Hepatocyte (in vitro differentiated cells): Measurements from ENCODE around the gene MAP2K2. TPM values are rescaled to one million over a fixed set of nuclear protein-coding genes. Genes with fewer than 3 reads are reported as not detected.
"Not testable (repeated sequence)": the region's sequence is repeated elsewhere in the genome, so short reads cannot be mapped to it uniquely, and the experiment has no call there.

ENCODE experiments used
- DNase-seq: peaks from one replicate; pipeline ENCODE4 v3.0.0-alpha.2; 2016; ENCODE audit warnings: low spot score
- H2AFZ ChIP-seq: fragments of 200-600 bp; sonication (generic); 2 replicates; pipeline ENCODE4 v1.6.0; 2016; ENCODE audit warnings: antibody characterized with exemption, mild to moderate bottlenecking
- H3K27ac ChIP-seq: fragments of 200-600 bp; sonication (generic); 2 replicates; pipeline ENCODE4 v1.5.1; 2016; ENCODE audit warnings: mild to moderate bottlenecking
- H3K27me3 ChIP-seq: fragments of 200-600 bp; sonication (generic); 2 replicates; pipeline ENCODE4 v1.6.1; 2016
- H3K36me3 ChIP-seq: fragments of 200-600 bp; sonication (generic); replicated peaks from 2 replicates; pipeline ENCODE4 v1.5.1; 2016; ENCODE audit warnings: low read depth; ENCODE audit not compliant: insufficient read depth
- H3K4me1 ChIP-seq: fragments of 200-600 bp; sonication (generic); 2 replicates; pipeline ENCODE4 v1.5.1; 2016; ENCODE audit warnings: mild to moderate bottlenecking, moderate library complexity; ENCODE audit not compliant: insufficient read depth
- H3K4me2 ChIP-seq: fragments of 200-600 bp; sonication (generic); 2 replicates; pipeline ENCODE4 v1.6.0; 2016
- H3K4me3 ChIP-seq: fragments of 200-600 bp; sonication (generic); 2 replicates; pipeline ENCODE4 v1.5.1; 2016; ENCODE audit warnings: mild to moderate bottlenecking
- H3K79me2 ChIP-seq: fragments of 200-600 bp; sonication (generic); 2 replicates; pipeline ENCODE4 v1.6.0; 2017; ENCODE audit warnings: mild to moderate bottlenecking
- H3K9me2 ChIP-seq: fragments of 200-600 bp; sonication (generic); replicated peaks from 2 replicates; pipeline ENCODE4 v1.6.0; 2017; ENCODE audit warnings: mild to moderate bottlenecking; ENCODE audit not compliant: insufficient read depth
- H3K9me3 ChIP-seq: fragments of 200-600 bp; sonication (generic); 2 replicates; pipeline ENCODE4 v1.5.1; 2016; ENCODE audit warnings: low read depth, mild to moderate bottlenecking
- H4K20me1 ChIP-seq: fragments of 200-600 bp; sonication (generic); 2 replicates; pipeline ENCODE4 v1.6.0; 2016; ENCODE audit warnings: mild to moderate bottlenecking; ENCODE audit not compliant: insufficient read depth, poor library complexity, severe bottlenecking
- CTCF ChIP-seq: fragments of 200-600 bp; sonication (generic); IDR thresholded peaks from 2 replicates; pipeline ENCODE4 v1.5.1; 2016; ENCODE audit warnings: antibody characterized with exemption, mild to moderate bottlenecking; ENCODE audit not compliant: poor library complexity
- EZH2 ChIP-seq: fragments of 200-600 bp; sonication (generic); IDR thresholded peaks from 2 replicates; pipeline ENCODE4 v1.6.1; 2016; ENCODE audit warnings: antibody characterized with exemption, mild to moderate bottlenecking, borderline replicate concordance
- EZH2phosphoT487 ChIP-seq: fragments of 200-600 bp; sonication (generic); IDR thresholded peaks from one replicate; pipeline ENCODE4 v1.6.1; 2018; ENCODE audit warnings: antibody characterized with exemption, mild to moderate bottlenecking, low read depth, moderate library complexity; ENCODE audit not compliant: unreplicated experiment, severe bottlenecking
- WGBS: methylation state at CpG from one replicate; pipeline ENCODE4 v1.1.6; 2016; ENCODE audit warnings: low lambda C conversion rate; ENCODE audit errors: missing lambda C conversion rate; 5-methylcytosine and 5-hydroxymethylcytosine counted together
- polyA plus RNA-seq: library from polyadenylated mRNA; unstranded; fragments of >200 nt; fragmentation: Nextera tagmentation; extraction: Ambion mirVana; gene quantifications from 2 replicates; pipeline ENCODE4 v1.2.1, GENCODE V29; 2016
- total RNA-seq: library from RNA; depleted of rRNA; stranded (reverse); fragments of >200 nt; gene quantifications from 2 replicates; pipeline ENCODE4 v1.2.3, GENCODE V29; 2014

The MAP2K2 gene
- total and polyA plus RNA-seq, 2 experiments from 2014 or later, result 135 to 188 TPM

GRCh38 chr19:4134351-4134750 is 10.4 kb upstream of the MAP2K2 start:
- Histone ChIP-seq H4K20me1 (no peaks in the 10 kb centered on the region), H3K79me2 (no peaks in the 10 kb centered on the region), H3K9me3 (no peaks in the 10 kb centered on the region), H3K27me3 (no peaks in the 10 kb centered on the region), H3K27ac (no peak overlapping the region), H3K36me3 (no peaks in the 10 kb centered on the region), H3K4me2 (no peak overlapping the region), H3K4me1 (no peaks in the 10 kb centered on the region), H3K9me2 (no peaks in the 10 kb centered on the region), H3K4me3 (no peak overlapping the region), H2AFZ (no peak overlapping the region)
- 72% methylated on average over 6 of the region's 6 CpGs for WGBS
- TF ChIP-seq CTCF (no peak), EZH2phosphoT487 (no peak), EZH2 (no peak)
- DNase-seq, result no peak

DNA sequence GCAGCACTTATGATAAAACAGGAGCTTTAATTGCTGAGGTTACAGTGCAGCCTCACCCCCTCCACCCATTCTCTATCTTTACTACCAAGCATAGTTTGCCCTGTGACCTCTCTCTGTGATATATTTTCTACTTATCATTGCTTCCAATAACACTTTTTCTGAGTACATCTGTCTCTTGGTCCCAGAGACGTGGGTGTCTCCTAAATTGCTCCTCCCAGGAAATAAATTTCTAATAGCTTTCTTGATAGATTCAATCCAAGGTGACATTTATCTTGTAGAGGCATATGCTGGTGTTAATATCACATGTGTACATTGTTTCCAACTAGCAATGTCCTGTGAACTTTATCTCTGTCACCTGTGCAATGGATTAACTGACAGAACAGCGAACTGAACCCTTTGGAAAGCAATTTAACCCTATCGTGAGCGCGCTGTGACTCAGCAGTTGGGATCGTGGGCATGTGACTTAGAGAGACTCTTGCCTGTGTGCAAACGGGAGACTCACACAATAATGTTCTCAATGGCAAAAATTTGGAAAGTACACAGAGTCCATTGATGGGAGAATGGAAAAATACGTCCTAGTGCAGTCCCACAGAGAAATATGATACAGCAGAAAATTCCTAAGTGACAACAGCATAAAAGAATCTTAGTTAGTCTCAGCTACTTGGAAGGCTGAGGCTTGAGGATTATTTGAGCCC is 7.0 kb upstream of the MAP2K2 start:
- Histone ChIP-seq H3K4me3 (no peak overlapping the region), H3K4me2 (peak overlapping the region; percentile 35), H3K9me2 (no peaks in the 10 kb centered on the region), H3K79me2 (no peaks in the 10 kb centered on the region), H4K20me1 (no peaks in the 10 kb centered on the region), H3K27me3 (no peaks in the 10 kb centered on the region), H3K36me3 (no peaks in the 10 kb centered on the region), H2AFZ (no peak overlapping the region), H3K4me1 (no peaks in the 10 kb centered on the region), H3K9me3 (no peaks in the 10 kb centered on the region), H3K27ac (peak overlapping the region; percentile 90)
- 45% methylated on average over 8 of the region's 8 CpGs for WGBS
- TF ChIP-seq EZH2 (no peak), EZH2phosphoT487 (no peak), CTCF (no peak)
- DNase-seq, result peak; percentile 76

DNA sequence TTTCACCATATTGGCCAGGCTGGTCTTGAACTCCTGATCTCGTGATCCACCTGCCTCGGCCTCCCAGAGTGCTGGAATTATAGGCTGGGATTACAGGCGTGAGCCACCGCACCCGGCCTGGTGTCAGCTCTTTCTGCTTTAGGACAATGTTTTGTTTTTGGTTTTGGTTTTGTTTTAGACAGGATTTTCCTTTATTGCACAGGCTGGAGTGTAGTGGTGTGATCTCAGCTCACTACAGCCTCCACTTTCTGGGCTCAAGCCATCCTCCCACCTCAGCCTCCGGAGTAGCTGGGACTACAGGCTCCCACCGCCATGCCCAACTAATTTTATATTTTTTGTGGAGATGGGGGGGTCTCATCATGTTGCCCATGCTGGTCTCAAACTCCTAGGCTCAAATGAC is 5.1 kb upstream of the MAP2K2 start:
- not testable (repeated sequence) for H3K27me3 ChIP-seq, H3K4me1 ChIP-seq, DNase-seq, H3K27ac ChIP-seq, H3K36me3 ChIP-seq, H3K4me3 ChIP-seq, H2AFZ ChIP-seq, H4K20me1 ChIP-seq, H3K9me2 ChIP-seq, H3K79me2 ChIP-seq, H3K4me2 ChIP-seq, H3K9me3 ChIP-seq
- WGBS, result 93% methylated on average over 7 of the region's 7 CpGs

GRCh38 chr19:4127322-4127721 is 3.4 kb upstream of the MAP2K2 start:
- H3K27ac ChIP-seq, H3K9me2 ChIP-seq, H3K4me1 ChIP-seq, H3K4me2 ChIP-seq, H3K36me3 ChIP-seq, H3K9me3 ChIP-seq, H3K4me3 ChIP-seq, H2AFZ ChIP-seq, H3K27me3 ChIP-seq, DNase-seq, H4K20me1 ChIP-seq: not testable (repeated sequence)
- peaks cover 14% of the 10 kb centered on the region for H3K79me2 ChIP-seq
- 91% methylated on average over 4 of the region's 4 CpGs for whole genome bisulfite sequencing
